ENCODE results near the gene STAT5A. TPM values are rescaled to one million over a fixed set of nuclear protein-coding genes. Genes with fewer than 3 reads are reported as not detected.

STAT5A gene
- total RNA-seq, 4 donors from 2014 or later: 42.4 to 97.0 (median 62.7) TPM

DNA sequence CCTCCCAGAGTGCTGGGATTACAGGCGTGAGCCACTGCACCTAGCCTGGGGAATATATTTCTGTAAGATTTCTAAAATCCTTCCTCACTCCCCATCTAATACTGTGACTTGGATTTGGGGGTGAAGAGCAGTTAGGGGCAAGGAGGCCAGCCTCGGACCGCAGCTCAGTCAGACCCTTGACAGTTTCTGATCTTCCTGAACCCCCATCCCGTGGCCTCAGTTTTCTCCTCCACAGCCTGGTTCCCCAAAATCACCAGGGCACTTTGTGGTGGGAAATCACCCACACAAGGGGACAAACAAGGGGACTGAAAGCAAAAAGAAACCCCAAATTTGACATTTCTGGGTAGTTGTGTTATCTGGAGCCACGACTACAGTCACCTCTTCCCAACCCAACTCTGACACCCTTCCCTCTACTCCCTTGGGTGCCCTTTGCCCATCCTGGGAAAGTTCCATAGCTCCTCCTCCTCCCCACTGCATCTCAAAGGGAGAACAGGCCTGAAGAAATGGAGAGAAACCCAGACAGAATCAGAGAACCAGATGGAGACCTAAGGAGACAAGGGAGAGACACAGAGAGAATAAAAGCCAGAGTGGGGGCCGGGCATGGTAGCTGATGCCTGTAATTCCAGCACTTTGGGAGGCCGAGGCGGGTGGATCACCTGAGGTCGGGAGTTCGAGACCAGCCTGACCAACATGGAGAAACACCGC, 2.8 kb upstream of the STAT5A start:
- Histone ChIP-seq H3K27ac (replicated peaks in 1 of 4) (peak overlapping the region in 1 of 4 donors; percentile 96), H3K4me3 (no peak overlapping the region), H3K9me3 (no peaks in the 10 kb centered on the region), H3K4me1 (peaks cover 34 to 51% (median 49%) of the 10 kb centered on the region in 4 donors), H3K36me3 (no peaks in the 10 kb centered on the region), H3K27me3 (no peaks in the 10 kb centered on the region)
- TF ChIP-seq EP300 (IDR thresholded peaks at IDR 0.05) (no peak), POLR2AphosphoS5 (IDR thresholded peaks at IDR 0.05) (no peak), POLR2A (IDR thresholded peaks at IDR 0.05; ENCODE audit: low read depth) (no peak)
- TF ChIP-seq, protein P1, sequence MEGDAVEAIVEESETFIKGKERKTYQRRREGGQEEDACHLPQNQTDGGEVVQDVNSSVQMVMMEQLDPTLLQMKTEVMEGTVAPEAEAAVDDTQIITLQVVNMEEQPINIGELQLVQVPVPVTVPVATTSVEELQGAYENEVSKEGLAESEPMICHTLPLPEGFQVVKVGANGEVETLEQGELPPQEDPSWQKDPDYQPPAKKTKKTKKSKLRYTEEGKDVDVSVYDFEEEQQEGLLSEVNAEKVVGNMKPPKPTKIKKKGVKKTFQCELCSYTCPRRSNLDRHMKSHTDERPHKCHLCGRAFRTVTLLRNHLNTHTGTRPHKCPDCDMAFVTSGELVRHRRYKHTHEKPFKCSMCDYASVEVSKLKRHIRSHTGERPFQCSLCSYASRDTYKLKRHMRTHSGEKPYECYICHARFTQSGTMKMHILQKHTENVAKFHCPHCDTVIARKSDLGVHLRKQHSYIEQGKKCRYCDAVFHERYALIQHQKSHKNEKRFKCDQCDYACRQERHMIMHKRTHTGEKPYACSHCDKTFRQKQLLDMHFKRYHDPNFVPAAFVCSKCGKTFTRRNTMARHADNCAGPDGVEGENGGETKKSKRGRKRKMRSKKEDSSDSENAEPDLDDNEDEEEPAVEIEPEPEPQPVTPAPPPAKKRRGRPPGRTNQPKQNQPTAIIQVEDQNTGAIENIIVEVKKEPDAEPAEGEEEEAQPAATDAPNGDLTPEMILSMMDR (IDR thresholded peaks at IDR 0.05): no peak
- WGBS: 96% methylated on average over 11 of the region's 11 CpGs
- intact Hi-C loops (cut with DNase I): no loop called here
- DNase-seq (ENCODE audit: extremely low spot score): peak; percentile 42

DNA sequence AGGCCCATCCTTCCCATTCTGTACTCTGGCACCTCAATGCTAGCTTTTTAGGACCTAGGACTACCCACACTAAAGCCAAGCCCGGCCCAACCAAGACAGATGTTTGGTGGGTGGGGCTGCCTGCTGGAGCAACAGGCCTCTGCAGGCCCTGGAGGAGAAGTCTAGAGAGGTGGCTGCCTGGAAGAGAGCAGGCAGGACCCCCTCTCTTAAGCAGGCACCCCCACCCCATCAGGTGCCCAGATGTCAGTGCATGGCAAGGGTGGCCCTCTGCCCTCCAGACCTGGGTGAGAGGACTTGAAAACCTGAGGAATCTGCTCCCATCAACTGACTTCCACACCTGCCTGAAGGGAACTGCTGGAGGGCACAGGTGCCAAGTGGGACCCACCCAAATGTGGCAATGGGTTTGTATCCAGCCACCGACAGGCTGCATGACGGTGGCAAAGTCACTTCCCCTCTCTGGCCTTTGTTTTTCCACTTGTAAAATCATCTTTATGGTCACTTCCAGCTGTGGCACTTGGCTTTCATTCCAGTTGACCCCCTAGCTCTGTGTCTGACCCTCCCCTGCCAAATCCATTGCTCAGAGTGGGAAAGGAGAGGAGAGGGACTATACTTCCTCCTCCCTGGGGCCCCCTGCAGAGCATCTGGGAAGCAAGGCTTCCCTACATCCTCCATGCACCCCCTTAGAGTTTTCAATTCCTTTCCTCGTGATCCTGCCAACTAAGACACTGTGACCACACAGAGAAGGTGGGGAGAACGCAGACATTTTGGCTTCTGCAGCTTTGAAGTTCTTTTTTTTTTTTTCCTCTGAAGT, 1.7 kb upstream of the STAT5A start:
- Histone ChIP-seq H3K4me1 (peaks cover 34 to 60% (median 59%) of the 10 kb centered on the region in 4 donors), H3K36me3 (peaks cover 0 to 7% (median 3%) of the 10 kb centered on the region in 4 donors), H3K27ac (replicated peaks in 1 of 4) (peak overlapping the region; percentile 89 to 96 (median 91)), H3K27me3 (no peaks in the 10 kb centered on the region), H3K9me3 (no peaks in the 10 kb centered on the region), H3K4me3 (peak overlapping the region; percentile 73 to 87 (median 79))
- peak; percentile 92 for DNase-seq (ENCODE audit: extremely low spot score)
- TF ChIP-seq EP300 (IDR thresholded peaks at IDR 0.05) (no peak), POLR2AphosphoS5 (IDR thresholded peaks at IDR 0.05) (no peak), POLR2A (IDR thresholded peaks at IDR 0.05; ENCODE audit: low read depth) (no peak)
- TF ChIP-seq, protein P1 (IDR thresholded peaks at IDR 0.05): no peak
- 27% methylated on average over 4 of the region's 5 CpGs for WGBS
- intact Hi-C loops (cut with DNase I): no loop called here

DNA sequence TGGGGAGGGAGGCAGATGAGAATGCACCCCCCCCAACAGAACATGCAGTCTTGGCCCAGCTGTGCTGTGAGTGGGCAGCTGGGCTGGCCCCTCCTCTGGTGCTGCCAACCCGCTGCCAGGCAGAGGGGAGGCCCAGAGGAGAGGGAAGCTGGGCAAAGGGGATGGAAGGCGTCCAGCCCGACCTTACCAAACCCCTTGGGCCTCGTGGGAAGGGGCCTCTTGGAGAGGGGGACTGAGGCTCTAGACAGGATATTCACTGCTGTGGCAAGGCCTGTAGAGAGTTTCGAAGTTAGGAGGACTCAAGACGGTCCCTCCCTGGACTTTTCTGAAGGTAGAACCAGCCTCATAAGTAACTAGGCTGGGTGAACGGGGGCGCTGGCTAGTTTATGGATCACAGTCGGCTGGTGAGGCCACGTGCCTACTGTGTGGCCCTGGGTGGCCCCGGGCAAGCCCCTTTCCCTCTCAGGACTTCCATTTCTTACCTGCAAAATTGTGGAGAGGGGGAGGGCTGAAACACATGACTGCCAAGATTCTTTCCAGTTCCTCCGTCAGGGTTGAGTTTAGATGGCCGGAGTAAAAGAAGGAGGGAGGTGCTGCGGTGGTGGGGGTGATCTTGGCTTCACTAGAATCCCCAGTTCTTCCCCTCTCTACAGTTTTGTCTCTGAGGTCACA, 857 bp upstream of the STAT5A start:
- H3K27ac ChIP-seq (replicated peaks in 1 of 4): peak overlapping the region; percentile 89 to 96 (median 91)
- WGBS: 15% methylated on average over 7 of the region's 14 CpGs
- TF ChIP-seq POLR2AphosphoS5 (IDR thresholded peaks at IDR 0.05) (peak; percentile 40 to 83), POLR2A (IDR thresholded peaks at IDR 0.05; ENCODE audit: low read depth) (no peak), EP300 (IDR thresholded peaks at IDR 0.05) (no peak)
- TF ChIP-seq, protein P1 (IDR thresholded peaks at IDR 0.05): no peak

DNA sequence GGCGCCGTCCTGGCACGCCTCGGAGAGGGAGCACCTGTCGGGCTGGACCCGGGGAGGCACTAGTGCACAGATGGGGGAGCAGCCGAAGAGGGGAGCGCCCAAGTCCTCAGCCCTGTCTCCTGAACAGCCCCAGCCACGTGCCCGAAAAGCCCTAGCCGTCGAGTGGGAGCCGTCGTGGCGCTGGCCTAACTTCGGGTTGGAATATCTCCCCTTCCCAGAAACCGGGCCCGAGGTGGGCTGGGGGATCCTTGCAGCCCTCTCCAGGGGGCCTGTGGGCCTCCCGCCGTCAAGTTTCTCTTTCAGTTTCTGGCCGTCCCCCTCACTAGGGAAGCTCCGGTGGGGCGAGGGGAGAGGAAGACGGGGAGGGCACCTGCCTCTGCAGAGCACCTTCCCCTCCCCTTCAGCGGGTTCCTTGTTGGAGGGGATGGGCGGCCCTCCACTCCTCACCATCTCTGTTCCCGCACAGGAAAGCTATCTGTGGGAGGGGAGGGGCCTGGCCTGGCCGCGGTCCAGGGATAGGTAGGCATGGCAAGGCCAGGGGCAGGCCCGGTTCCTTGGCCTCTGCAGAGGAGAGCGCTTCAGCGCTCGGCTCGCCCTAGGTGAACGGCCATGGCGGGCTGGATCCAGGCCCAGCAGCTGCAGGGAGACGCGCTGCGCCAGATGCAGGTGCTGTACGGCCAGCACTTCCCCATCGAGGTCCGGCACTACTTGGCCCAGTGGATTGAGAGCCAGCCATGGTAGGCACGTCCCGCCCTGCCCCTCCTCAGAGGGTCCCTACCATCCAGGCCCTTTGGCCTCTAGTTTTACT, 709 bp downstream of the STAT5A start:
- TF ChIP-seq POLR2A (IDR thresholded peaks at IDR 0.05; ENCODE audit: low read depth) (no peak), POLR2AphosphoS5 (IDR thresholded peaks at IDR 0.05) (peak in 1 of 2 donors; percentile 15)
- no peak for DNase-seq (ENCODE audit: extremely low spot score)
- intact Hi-C loops (cut with DNase I): no loop called here
- peak overlapping the region; percentile 89 to 96 (median 91) for H3K27ac ChIP-seq (replicated peaks in 1 of 4)
- peaks cover 34 to 66% (median 62%) of the 10 kb centered on the region in 4 donors for H3K4me1 ChIP-seq
- no peaks in the 10 kb centered on the region for H3K27me3 ChIP-seq
- H3K9me3 ChIP-seq: no peaks in the 10 kb centered on the region
- WGBS: 57% methylated on average over 23 of the region's 44 CpGs
- peaks cover 5 to 30% (median 17%) of the 10 kb centered on the region in 4 donors for H3K36me3 ChIP-seq
- H3K4me3 ChIP-seq: peak overlapping the region; percentile 73 to 87 (median 79)

More for the DNA sequence above, 857 bp upstream of the STAT5A start:
- Histone ChIP-seq H3K4me3 (peak overlapping the region; percentile 73 to 87 (median 79)), H3K36me3 (peaks cover 0 to 15% (median 9%) of the 10 kb centered on the region in 4 donors), H3K27me3 (no peaks in the 10 kb centered on the region), H3K4me1 (peaks cover 34 to 66% (median 64%) of the 10 kb centered on the region in 4 donors), H3K9me3 (no peaks in the 10 kb centered on the region)
- DNase-seq (ENCODE audit: extremely low spot score): peak; percentile 92
- intact Hi-C loops (cut with DNase I): no loop called here

Data from esophagus muscularis mucosa (tissue), 4 donors.